ENCODE results near the gene LHFPL2.

- no peak for TF ChIP-seq CTCF (IDR thresholded peaks at IDR 0.05)
- no peak for TF ChIP-seq EZH2 (IDR thresholded peaks at IDR 0.05; ENCODE audit: borderline replicate concordance, insufficient read depth, low read depth, low read length, poor library complexity, severe bottlenecking)
These were observed 50.6 kb downstream of the LHFPL2 start for GRCh38 chr5:78597974-78598371.
